Left lung (tissue), 14 donors: ENCODE results near the gene MAGEB18. TPM values are rescaled to one million over a fixed set of nuclear protein-coding genes. Genes with fewer than 3 reads are reported as not detected.

Experiments
- ATAC-seq: fragments of 200-7000 bp; cut with Tn5 transposase; one replicate; pipeline ENCODE4 v1.9.1; 2020; ENCODE audit warnings: moderate library complexity
- DNase-seq, 4 donors: peaks; one replicate each; pipeline ENCODE4 v3.0.0-alpha.2; 2013 to 2020
- H3K27ac ChIP-seq, 2 donors: fragments of 200-600 bp; sonication (generic) in 1 of 2; one replicate each; pipeline versions ENCODE4 v1.5.0 to v1.8.0; 2020 to 2021
- H3K27me3 ChIP-seq, 2 donors: fragments of 200-600 bp; sonication (generic) in 1 of 2; one replicate each; pipeline versions ENCODE4 v1.5.0 to v1.8.0; 2020 to 2021
- H3K36me3 ChIP-seq, 2 donors: fragments of 200-600 bp; sonication (generic) in 1 of 2; one replicate each; pipeline versions ENCODE4 v1.5.0 to v1.8.0; 2020 to 2021
- H3K4me1 ChIP-seq, 2 donors: fragments of 200-600 bp; one replicate each; pipeline ENCODE4 v1.8.0; 2021
- H3K4me3 ChIP-seq, 2 donors: fragments of 200-600 bp; sonication (generic) in 1 of 2; one replicate each; pipeline versions ENCODE4 v1.5.0 to v1.8.0; 2020 to 2021; ENCODE audit warnings: mild to moderate bottlenecking in 1 of 2
- H3K9me3 ChIP-seq, 2 donors: fragments of 200-600 bp; sonication (generic) in 1 of 2; one replicate each; pipeline versions ENCODE4 v1.5.0 to v1.8.0; 2020 to 2021
- intact Hi-C, 2 donors: fragments of 100-400 bp; cut with DNase I; formaldehyde crosslinking; loops; one replicate each; pipeline versions ENCODE4 v1.11.2 to v1.14.2; 2022
- long read RNA-seq, 12 donors: library from polyadenylated mRNA in 2 of 12; unstranded in 2 of 12; transcript quantifications; one replicate each; pipeline ENCODE4 v2.0.0 and lab custom pipeline, GENCODE V29; 2019 to 2026
- polyA plus RNA-seq, 6 donors: library from polyadenylated mRNA; unstranded; fragments of 120-200 nt; gene quantifications; one replicate each; pipeline ENCODE4 v1.2.1, GENCODE V29; 2013; ENCODE audit not compliant: insufficient read length in 6 of 6
- total RNA-seq, 2 donors: library from RNA; stranded (reverse); fragmentation: NEBNext Ultra II Directional; extraction: Animal tissue kit (Norgen Biotek cat#: 25700); gene quantifications; one replicate each; pipeline ENCODE4 v1.2.1, GENCODE V29; 2021
- TF ChIP-seq, protein P1 (sequence below), 2 donors: fragments of 200-600 bp; sonication (generic) in 1 of 2; IDR thresholded peaks; one replicate each; pipeline versions ENCODE4 v1.5.0 to v1.8.0; 2021; ENCODE audit warnings: antibody characterized with exemption in 2 of 2
- donor health status: DM: no; HTN: yes; CAD: no.
- donor health status: DM: no; HTN: no; CAD: no.

The MAGEB18 gene
- total RNA-seq: not detected
- not detected for polyA plus RNA-seq
- long read RNA-seq, donor 1: 0 reads
- long read RNA-seq, donor 2: 0 reads
- long read RNA-seq, donor 3: 0 reads
- long read RNA-seq, donor 4: 0 reads
- long read RNA-seq, donor 5: 0 reads
- long read RNA-seq, donor 6: 0 reads
- long read RNA-seq, donor 7: 0 reads
- long read RNA-seq, donor 8: 0 reads
- long read RNA-seq, donor 9: 0 reads
- long read RNA-seq, donor 10: 0 reads
- long read RNA-seq, donor 11: 0 reads
- long read RNA-seq, donor 12: 0 reads

DNA sequence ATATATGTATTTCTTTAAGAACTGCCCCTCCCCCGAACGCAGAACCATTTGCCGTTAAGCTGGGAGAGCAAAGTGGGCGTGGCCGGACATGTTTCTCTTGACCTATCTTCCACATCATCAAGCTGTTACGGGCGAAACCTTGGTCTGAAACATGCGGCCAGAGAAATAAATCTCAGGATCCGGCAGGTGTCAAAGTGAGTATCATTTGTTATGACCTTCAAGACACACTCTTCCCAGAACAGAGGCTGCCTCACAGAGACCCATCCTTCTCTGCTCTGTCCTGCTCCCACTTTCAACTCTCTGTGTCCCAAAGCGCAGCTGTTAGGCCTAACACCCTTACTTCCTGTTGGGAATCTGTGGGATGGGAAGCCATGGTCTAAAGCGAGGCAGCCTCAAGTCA is at the start of gene MAGEB18:
MAGEB18 (plus strand) TSS at position 70 of the 400 bp plus-strand sequence. CDS start 643 bp downstream, outside the sequence.
- ATAC-seq (no peak), DNase-seq (no peak)
- Histone ChIP-seq H3K4me3 (no peak within 1 kb of the TSS), H3K27me3 (no peaks in the 10 kb centered on the region), H3K9me3 (no peaks in the 10 kb centered on the region), H3K4me1 (no peaks in the 10 kb centered on the region), H3K36me3 (no peaks in the 10 kb centered on the region), H3K27ac (no peak within 1 kb of the TSS)
- intact Hi-C loops: no loop called here
- TF ChIP-seq, protein P1, sequence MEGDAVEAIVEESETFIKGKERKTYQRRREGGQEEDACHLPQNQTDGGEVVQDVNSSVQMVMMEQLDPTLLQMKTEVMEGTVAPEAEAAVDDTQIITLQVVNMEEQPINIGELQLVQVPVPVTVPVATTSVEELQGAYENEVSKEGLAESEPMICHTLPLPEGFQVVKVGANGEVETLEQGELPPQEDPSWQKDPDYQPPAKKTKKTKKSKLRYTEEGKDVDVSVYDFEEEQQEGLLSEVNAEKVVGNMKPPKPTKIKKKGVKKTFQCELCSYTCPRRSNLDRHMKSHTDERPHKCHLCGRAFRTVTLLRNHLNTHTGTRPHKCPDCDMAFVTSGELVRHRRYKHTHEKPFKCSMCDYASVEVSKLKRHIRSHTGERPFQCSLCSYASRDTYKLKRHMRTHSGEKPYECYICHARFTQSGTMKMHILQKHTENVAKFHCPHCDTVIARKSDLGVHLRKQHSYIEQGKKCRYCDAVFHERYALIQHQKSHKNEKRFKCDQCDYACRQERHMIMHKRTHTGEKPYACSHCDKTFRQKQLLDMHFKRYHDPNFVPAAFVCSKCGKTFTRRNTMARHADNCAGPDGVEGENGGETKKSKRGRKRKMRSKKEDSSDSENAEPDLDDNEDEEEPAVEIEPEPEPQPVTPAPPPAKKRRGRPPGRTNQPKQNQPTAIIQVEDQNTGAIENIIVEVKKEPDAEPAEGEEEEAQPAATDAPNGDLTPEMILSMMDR (IDR thresholded peaks at IDR 0.05): no peak

GRCh38 chrX:26100421-26100920 is 37.7 kb upstream of the MAGEB18 start:
- TF ChIP-seq, protein P1 (IDR thresholded peaks at IDR 0.05): no peak
- Histone ChIP-seq H3K9me3 (no peaks in the 10 kb centered on the region), H3K27ac (no peak overlapping the region), H3K4me1 (no peaks in the 10 kb centered on the region), H3K36me3 (no peaks in the 10 kb centered on the region), H3K27me3 (no peaks in the 10 kb centered on the region), H3K4me3 (no peak overlapping the region)
- intact Hi-C loops: no loop called here
- ATAC-seq: no peak
- DNase-seq: no peak

- H3K27ac ChIP-seq: no peak overlapping the region
- intact Hi-C loops: no loop called here
- H3K4me1 ChIP-seq: no peaks in the 10 kb centered on the region
- DNase-seq (no peak), ATAC-seq (no peak)
- no peak overlapping the region for H3K4me3 ChIP-seq
- no peaks in the 10 kb centered on the region for H3K27me3 ChIP-seq
- TF ChIP-seq, protein P1 (IDR thresholded peaks at IDR 0.05): no peak
- no peaks in the 10 kb centered on the region for H3K9me3 ChIP-seq
- H3K36me3 ChIP-seq: no peaks in the 10 kb centered on the region
Measured at GRCh38 chrX:26109142-26109541, 29.0 kb upstream of the MAGEB18 start.

- Histone ChIP-seq H3K4me3 (no peak overlapping the region), H3K27me3 (no peaks in the 10 kb centered on the region), H3K27ac (no peak overlapping the region), H3K4me1 (no peaks in the 10 kb centered on the region), H3K36me3 (no peaks in the 10 kb centered on the region), H3K9me3 (no peaks in the 10 kb centered on the region)
- TF ChIP-seq, protein P1 (IDR thresholded peaks at IDR 0.05): no peak
- intact Hi-C loops: no loop called here
- ATAC-seq: no peak
- no peak for DNase-seq
Measured at GRCh38 chrX:26146024-26146423, 7.9 kb downstream of the MAGEB18 start.

DNA sequence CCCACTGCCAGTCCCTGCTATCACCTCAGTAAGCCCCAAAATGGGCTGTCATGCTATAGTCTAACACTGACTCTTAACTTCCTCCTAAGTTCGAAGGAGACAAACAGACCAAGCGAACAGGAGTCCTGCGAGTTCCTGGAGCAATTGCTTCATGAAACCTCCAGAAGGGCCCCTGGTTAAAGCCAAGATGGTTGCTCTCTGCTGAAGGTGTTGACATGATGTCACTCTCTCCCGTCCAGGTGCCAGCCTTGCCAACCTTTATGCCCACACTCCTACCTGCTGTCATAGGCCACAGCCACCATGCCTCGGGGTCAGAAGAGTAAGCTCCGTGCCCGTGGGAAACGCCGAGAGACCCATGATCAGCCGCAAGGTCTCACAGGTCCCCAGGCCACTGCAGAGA is 22.2 kb downstream of the MAGEB18 start, which contains the start of gene MAGEB6B:
MAGEB6B (plus strand) TSS at position 301 of the 400 bp plus-strand sequence; CDS start at position 301, 0 bp downstream.
- Histone ChIP-seq H3K27me3 (no peaks in the 10 kb centered on the region), H3K4me1 (no peaks in the 10 kb centered on the region), H3K36me3 (no peaks in the 10 kb centered on the region), H3K4me3 (no peak within 1 kb of the TSS), H3K27ac (no peak within 1 kb of the TSS), H3K9me3 (peaks cover 0 to 2% of the 10 kb centered on the region in 2 donors)
- intact Hi-C loops: no loop called here
- DNase-seq: no peak
- no peak for ATAC-seq
- TF ChIP-seq, protein P1 (IDR thresholded peaks at IDR 0.05): no peak

Other genes with a start within 250 kb of the MAGEB18 start
- not detected for gene MAGEB6B, start 22.3 kb downstream of the MAGEB18 start, total RNA-seq
- gene MAGEB6B, start 22.3 kb downstream of the MAGEB18 start, polyA plus RNA-seq: not detected
- not detected for gene MAGEB6, start 54.1 kb downstream of the MAGEB18 start, total RNA-seq
- gene MAGEB6, start 54.1 kb downstream of the MAGEB18 start, polyA plus RNA-seq: not detected
- gene MAGEB5, start 77.8 kb downstream of the MAGEB18 start, total RNA-seq: not detected
- gene MAGEB5, start 77.8 kb downstream of the MAGEB18 start, polyA plus RNA-seq: not detected